ENCODE data around the gene MR1.
"Not testable (repeated sequence)": the region's sequence is repeated elsewhere in the genome, so short reads cannot be mapped to it uniquely, and the experiment has no call there.

MR1 gene

GRCh38 chr1:181040284-181040865 lies 6.6 kb downstream of the MR1 start:
- TF ChIP-seq CTCF (IDR thresholded peaks at IDR 0.05; ENCODE audit: borderline replicate concordance, insufficient read depth, low read depth, low read length) = no peak
- no peak overlapping the region for H3K4me3 ChIP-seq (ENCODE audit: low read depth, low read length)

DNA sequence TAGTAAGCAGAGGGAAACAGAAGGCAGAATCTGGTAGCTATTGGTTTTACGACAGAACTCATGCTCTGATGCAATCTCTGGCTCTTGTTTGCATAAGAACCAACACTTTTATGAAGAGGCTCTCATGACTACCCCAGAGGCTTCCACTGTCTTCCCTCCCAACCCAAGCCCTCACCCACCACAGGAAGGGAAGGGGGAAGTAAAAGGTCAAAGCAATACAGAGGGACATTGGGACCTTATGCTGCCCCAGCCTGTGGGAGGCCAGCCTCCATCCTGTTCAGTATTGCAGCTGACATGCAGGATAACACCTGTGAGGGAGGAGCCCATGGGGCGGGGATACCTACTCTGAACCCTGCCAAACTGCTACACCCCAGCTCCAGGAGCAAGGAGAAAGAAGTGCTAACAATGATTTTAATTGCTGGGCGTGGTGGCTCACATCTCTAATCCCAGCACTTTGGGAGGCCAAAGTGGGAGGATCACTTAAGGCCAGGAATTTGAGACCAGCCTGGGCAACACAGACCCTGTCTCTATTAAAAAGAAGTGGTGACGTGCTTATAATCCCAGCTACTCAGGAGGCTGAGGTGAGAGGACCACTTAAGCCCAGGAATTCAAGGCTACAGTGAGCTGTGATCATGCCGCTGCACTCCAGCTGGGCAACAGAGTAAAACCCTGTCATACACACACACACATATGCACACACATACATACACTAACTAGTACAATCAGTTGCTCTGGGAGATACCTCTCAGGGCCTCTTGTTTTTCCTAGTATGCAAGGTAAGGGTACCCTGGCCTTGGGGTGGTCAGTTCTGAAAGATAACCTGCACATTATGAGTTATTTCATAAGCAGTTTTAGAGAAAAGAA lies 9.5 kb downstream of the MR1 start:
- TF ChIP-seq CTCF (IDR thresholded peaks at IDR 0.05; ENCODE audit: borderline replicate concordance, insufficient read depth, low read depth, low read length) = no peak

DNA sequence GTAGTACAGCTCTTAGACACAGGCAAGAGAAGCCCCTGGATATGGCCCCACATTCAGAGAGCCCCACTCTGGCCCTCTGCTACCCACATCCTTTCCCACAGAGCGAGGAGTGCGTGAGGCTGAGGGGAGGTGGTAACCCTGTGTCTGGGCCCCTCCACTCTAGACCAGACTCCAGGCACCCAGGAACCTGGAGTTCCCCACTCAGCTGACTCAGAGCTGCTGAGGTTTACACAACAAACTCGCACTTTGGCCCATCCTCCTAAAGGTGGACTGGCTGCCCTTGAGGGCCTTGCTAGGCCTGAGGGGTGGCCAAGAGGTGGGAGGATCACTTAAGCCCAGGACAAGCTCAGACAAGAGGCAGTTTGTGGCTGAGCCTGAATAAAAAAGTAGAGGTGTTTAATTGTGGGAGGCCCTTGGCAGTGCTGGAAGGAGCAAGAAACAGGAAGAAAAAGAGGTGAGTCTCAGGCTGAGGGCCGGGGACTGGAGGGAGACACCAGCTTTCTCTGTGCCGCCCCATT lies 10.7 kb downstream of the MR1 start:
- TF ChIP-seq CTCF (IDR thresholded peaks at IDR 0.05; ENCODE audit: borderline replicate concordance, insufficient read depth, low read depth, low read length) = no peak
- H3K4me3 ChIP-seq (ENCODE audit: low read depth, low read length) = no peak overlapping the region

More for the DNA sequence above, 9.5 kb downstream of the MR1 start:
- no peak overlapping the region for H3K4me3 ChIP-seq (ENCODE audit: low read depth, low read length)

- H3K4me3 ChIP-seq (ENCODE audit: low read depth, low read length) = not testable (repeated sequence)
Measured at GRCh38 chr1:181045946-181046345, 12.2 kb downstream of the MR1 start.

DNA sequence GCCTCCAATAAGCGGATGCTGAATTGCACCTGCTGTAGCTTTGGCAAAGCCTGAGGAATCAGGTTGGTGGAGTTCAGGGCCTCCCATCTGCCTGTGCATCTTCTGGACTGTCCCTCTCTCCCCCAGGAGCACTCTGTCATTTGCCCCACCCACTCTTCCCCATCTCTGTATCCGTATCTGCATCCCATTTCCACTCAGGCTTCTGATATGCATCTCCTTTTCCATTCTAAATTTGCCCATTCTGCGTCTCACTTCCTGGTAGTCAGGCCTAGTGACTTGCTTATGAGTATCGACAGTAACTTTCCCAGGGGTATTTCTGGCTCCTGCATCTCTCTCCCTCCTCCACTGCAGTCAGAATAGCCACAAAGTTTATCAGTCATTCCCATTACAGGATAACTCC lies 15.6 kb downstream of the MR1 start:
- no peak for TF ChIP-seq CTCF (IDR thresholded peaks at IDR 0.05; ENCODE audit: borderline replicate concordance, insufficient read depth, low read depth, low read length)
- H3K4me3 ChIP-seq (ENCODE audit: low read depth, low read length) = no peak overlapping the region

- no peak overlapping the region for H3K4me3 ChIP-seq (ENCODE audit: low read depth, low read length)
- no peak for TF ChIP-seq CTCF (IDR thresholded peaks at IDR 0.05; ENCODE audit: borderline replicate concordance, insufficient read depth, low read depth, low read length)
Measured at GRCh38 chr1:181050922-181051321, 17.1 kb downstream of the MR1 start.

- no peak for TF ChIP-seq CTCF (IDR thresholded peaks at IDR 0.05; ENCODE audit: borderline replicate concordance, insufficient read depth, low read depth, low read length)
- no peak overlapping the region for H3K4me3 ChIP-seq (ENCODE audit: low read depth, low read length)
Measured at GRCh38 chr1:181056560-181056959, 22.8 kb downstream of the MR1 start.
